ENCODE results near the gene CAD.

Gene CAD

GRCh38 chr2:27284996-27285395 lies 67.8 kb downstream of the CAD start:
- DNase-seq = no peak

- DNase-seq = no peak
Measured at GRCh38 chr2:27285481-27285880, 68.3 kb downstream of the CAD start.

GRCh38 chr2:27288610-27289009 lies 71.4 kb downstream of the CAD start:
- DNase-seq = no peak

GRCh38 chr2:27290549-27290948 lies 73.4 kb downstream of the CAD start:
- no peak for DNase-seq

GRCh38 chr2:27291865-27292264 lies 74.7 kb downstream of the CAD start:
- no peak for DNase-seq
